ENCODE data around the gene DUSP14.

Gene DUSP14

GRCh38 chr17:37518826-37519225 lies 29.1 kb downstream of the DUSP14 start:
- no peak for DNase-seq

GRCh38 chr17:37519251-37519985 lies 29.7 kb downstream of the DUSP14 start:
- no peak for DNase-seq

- no peak for DNase-seq
Measured at GRCh38 chr17:37520174-37520573, 30.5 kb downstream of the DUSP14 start.

- DNase-seq: no peak
Measured at GRCh38 chr17:37521821-37522220, 32.1 kb downstream of the DUSP14 start.

- DNase-seq: no peak
Measured at GRCh38 chr17:37523715-37524219, 34.1 kb downstream of the DUSP14 start.

GRCh38 chr17:37527249-37527851 lies 37.7 kb downstream of the DUSP14 start:
- peak; percentile 12 for DNase-seq

GRCh38 chr17:37530420-37530819 lies 40.7 kb downstream of the DUSP14 start:
- no peak for DNase-seq

- DNase-seq: no peak
Measured at GRCh38 chr17:37532756-37533155, 43.1 kb downstream of the DUSP14 start.

GRCh38 chr17:37535906-37536305 lies 46.2 kb downstream of the DUSP14 start:
- no peak for DNase-seq

GRCh38 chr17:37538981-37539659 lies 49.4 kb downstream of the DUSP14 start:
- no peak for DNase-seq

GRCh38 chr17:37541880-37542660 lies 52.4 kb downstream of the DUSP14 start:
- no peak for DNase-seq

- no peak for DNase-seq
Measured at GRCh38 chr17:37543637-37544052, 54.0 kb downstream of the DUSP14 start.

- no peak for DNase-seq
Measured at GRCh38 chr17:37545486-37545885, 55.8 kb downstream of the DUSP14 start.

GRCh38 chr17:37546302-37546701 lies 56.6 kb downstream of the DUSP14 start:
- no peak for DNase-seq

GRCh38 chr17:37547986-37548385 lies 58.3 kb downstream of the DUSP14 start:
- DNase-seq: no peak

GRCh38 chr17:37551788-37552187 lies 62.1 kb downstream of the DUSP14 start:
- DNase-seq: no peak

- DNase-seq: no peak
Measured at GRCh38 chr17:37553401-37553966, 63.8 kb downstream of the DUSP14 start.

- DNase-seq: no peak
Measured at GRCh38 chr17:37555386-37555785, 65.7 kb downstream of the DUSP14 start.

GRCh38 chr17:37557482-37557881 lies 67.8 kb downstream of the DUSP14 start:
- no peak for DNase-seq

- DNase-seq: no peak
Measured at GRCh38 chr17:37558299-37558698, 68.6 kb downstream of the DUSP14 start.

- no peak for DNase-seq
Measured at GRCh38 chr17:37562016-37562745, 72.5 kb downstream of the DUSP14 start.

Data from NCI-H146 (cell line).